ENCODE results near the gene MAP2K5.

Gene MAP2K5

DNA sequence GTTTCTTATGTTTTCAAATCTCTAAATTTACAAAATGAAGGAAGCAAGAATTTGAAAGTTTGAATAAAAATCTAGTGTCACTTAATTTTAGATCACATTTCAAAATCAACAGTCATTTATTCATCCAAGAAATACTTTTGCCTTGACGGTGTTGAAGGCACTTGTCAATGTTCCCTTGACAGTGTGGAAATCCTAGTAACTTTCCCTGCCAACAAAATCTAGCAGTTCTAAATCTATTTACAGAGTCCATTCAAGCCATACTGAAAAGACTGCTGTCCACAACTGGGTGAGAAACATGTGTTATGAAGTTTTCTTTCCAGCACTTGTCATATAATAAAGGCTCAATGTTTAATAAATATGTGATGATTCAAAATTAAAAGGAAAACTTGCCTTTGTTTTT is 8.6 kb upstream of the MAP2K5 start:
- Mint-ChIP-seq H3K4me1 (ENCODE audit: low read depth) (peaks cover 6% of the 10 kb centered on the region), H3K4me3 (no peak overlapping the region), H3K27me3 (peaks cover 2% of the 10 kb centered on the region), H3K27ac (no peak overlapping the region), H3K36me3 (ENCODE audit: low read depth) (peaks cover 5% of the 10 kb centered on the region), H3K9me3 (no peaks in the 10 kb centered on the region)
- intact Hi-C loops (cut with micrococcal nuclease) = no loop called here

DNA sequence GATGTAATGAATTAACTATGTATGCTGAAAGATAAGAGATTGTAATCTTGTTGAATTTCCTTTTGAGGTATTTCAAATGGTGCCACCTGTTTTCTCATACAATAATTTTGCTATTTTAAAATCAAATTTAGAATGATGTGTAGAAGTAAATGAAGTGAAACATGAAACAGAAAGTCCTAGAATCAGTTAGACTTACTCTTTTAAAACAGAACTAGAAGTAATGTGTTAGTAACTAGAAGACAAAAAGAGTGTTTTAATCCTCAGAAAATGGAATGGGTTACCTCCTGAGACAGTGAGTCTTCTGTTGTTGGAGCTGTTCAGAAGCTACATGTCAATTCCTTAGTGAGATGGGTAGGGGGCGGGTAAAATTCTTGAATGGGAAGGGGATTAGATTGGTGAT is 8.1 kb upstream of the MAP2K5 start:
- H3K4me1 Mint-ChIP-seq (ENCODE audit: low read depth) = peaks cover 6% of the 10 kb centered on the region
- H3K36me3 Mint-ChIP-seq (ENCODE audit: low read depth) = peaks cover 3% of the 10 kb centered on the region
- no peaks in the 10 kb centered on the region for H3K9me3 Mint-ChIP-seq
- intact Hi-C loops (cut with micrococcal nuclease) = no loop called here
- H3K27ac Mint-ChIP-seq = no peak overlapping the region
- no peak overlapping the region for H3K4me3 Mint-ChIP-seq
- H3K27me3 Mint-ChIP-seq = peaks cover 2% of the 10 kb centered on the region

DNA sequence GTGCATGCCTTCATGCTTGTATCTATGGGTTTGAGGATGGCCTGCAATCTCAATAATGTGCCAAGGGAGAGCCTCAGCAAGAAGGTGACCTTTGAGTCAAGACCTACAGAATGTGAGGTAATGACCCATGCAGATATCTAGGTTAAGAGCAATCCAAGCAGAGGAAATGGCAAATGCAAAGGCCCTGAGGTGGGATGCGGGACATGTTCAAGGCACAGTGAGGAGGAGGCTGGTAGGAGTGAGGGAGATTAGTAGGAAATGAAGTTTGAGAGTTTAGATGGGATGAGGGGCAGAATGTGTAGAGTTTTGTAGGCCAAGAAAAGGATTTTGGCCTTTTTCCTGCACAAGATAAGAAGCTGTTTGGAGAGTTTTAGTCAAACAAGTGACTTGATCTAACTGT is 4.7 kb upstream of the MAP2K5 start:
- H3K4me1 Mint-ChIP-seq (ENCODE audit: low read depth) = no peaks in the 10 kb centered on the region
- H3K4me3 Mint-ChIP-seq = no peak overlapping the region
- intact Hi-C loops (cut with micrococcal nuclease) = no loop called here
- no peaks in the 10 kb centered on the region for H3K9me3 Mint-ChIP-seq
- no peak overlapping the region for H3K27ac Mint-ChIP-seq
- H3K36me3 Mint-ChIP-seq (ENCODE audit: low read depth) = peaks cover 3% of the 10 kb centered on the region
- H3K27me3 Mint-ChIP-seq = peaks cover 2% of the 10 kb centered on the region

DNA sequence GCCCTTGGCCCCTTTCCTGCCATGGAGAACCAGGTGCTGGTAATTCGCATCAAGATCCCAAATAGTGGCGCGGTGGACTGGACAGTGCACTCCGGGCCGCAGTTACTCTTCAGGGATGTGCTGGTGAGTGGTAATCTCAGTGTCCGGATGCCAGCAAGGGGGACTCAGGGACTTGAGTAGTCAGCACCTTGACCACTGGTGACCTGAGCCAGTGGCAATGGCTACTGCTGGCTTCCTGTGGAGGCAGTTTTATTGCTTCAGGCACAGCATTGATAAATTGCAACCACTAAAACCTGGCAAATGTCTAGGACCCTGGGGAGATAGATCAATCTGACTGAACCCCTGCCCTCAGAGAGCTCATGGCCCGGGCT is 830 bp downstream of the MAP2K5 start:
- intact Hi-C loops (cut with micrococcal nuclease) = loop anchor here (2.0 to 5.0 kb wide), 3 partner anchors 23 to 86 kb away; partner anchors contain the start of gene C15orf61
- Mint-ChIP-seq H3K9me3 (no peaks in the 10 kb centered on the region), H3K27me3 (no peaks in the 10 kb centered on the region), H3K4me1 (ENCODE audit: low read depth) (peaks cover 31% of the 10 kb centered on the region), H3K27ac (peak overlapping the region; percentile 93), H3K4me3 (peak overlapping the region; percentile 93), H3K36me3 (ENCODE audit: low read depth) (peaks cover 44% of the 10 kb centered on the region)

DNA sequence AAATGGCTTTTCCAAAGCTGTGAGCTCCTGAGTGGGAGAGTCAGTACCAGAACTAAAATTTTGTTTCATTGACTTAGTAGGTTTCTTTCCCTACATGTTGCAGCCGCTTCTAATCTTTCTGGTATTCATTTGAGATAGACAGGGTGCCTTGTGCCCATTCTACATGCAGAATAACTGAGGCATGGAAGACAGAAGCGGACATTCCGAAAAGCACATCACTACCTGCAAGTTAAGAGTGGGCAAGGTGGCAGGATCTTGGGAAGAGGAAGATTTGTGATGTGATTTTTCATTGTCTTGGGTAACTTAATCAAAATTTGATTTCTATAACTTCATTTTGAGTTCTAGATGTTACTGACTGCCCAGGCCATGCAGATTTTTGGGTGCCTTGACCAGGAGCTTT is 2.0 kb downstream of the MAP2K5 start:
- no peaks in the 10 kb centered on the region for H3K27me3 Mint-ChIP-seq
- no peak overlapping the region for H3K4me3 Mint-ChIP-seq
- intact Hi-C loops (cut with micrococcal nuclease) = loop anchor here (5.0 kb wide), 2 partner anchors 37 to 87 kb away; no protein-coding TSS in a partner anchor
- H3K36me3 Mint-ChIP-seq (ENCODE audit: low read depth) = peaks cover 44% of the 10 kb centered on the region
- H3K4me1 Mint-ChIP-seq (ENCODE audit: low read depth) = peaks cover 37% of the 10 kb centered on the region
- H3K9me3 Mint-ChIP-seq = no peaks in the 10 kb centered on the region
- H3K27ac Mint-ChIP-seq = no peak overlapping the region

DNA sequence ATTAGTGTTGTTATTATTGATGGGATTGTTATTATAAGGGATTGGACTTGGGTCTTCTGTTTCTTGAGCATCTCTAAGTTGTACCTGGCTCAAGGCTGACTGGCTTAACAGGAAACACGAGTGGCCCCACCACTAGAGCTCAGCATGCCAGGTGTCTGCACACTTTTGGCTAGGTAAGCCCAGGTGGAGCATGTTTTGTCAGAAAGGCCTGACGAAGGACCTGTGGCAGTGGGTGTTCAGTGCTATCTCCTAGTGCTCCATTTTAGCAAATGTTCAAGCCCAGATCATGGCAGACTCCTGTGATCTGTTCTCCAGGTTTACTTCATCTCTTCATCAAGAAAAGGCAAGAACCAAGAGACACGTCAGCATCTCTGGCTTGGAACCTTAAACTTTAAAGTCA is 3.4 kb downstream of the MAP2K5 start:
- H3K4me1 Mint-ChIP-seq (ENCODE audit: low read depth) = peaks cover 43% of the 10 kb centered on the region
- no peaks in the 10 kb centered on the region for H3K9me3 Mint-ChIP-seq

DNA sequence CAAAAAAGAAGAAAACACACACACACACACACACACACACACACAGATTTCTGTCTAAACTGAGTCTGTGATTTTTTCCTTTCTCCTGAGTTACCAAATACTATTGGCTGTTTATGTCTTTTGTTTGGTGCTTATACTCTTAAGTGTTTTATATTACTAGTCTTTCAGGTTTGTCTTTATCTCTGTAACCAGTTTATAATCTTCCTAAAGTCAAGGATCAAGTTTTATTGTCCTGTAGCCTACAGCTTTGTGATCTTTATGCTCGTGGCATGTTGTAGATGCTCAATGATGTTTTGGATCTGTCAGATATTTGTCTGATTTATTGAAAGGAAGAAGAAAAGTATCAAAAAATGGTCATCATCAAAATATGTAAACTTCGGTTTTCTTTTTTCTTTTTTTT is 4.6 kb downstream of the MAP2K5 start:
- no peaks in the 10 kb centered on the region for H3K9me3 Mint-ChIP-seq
- no peak overlapping the region for H3K4me3 Mint-ChIP-seq
- no peaks in the 10 kb centered on the region for H3K27me3 Mint-ChIP-seq
- H3K27ac Mint-ChIP-seq = no peak overlapping the region
- peaks cover 43% of the 10 kb centered on the region for H3K4me1 Mint-ChIP-seq (ENCODE audit: low read depth)
- intact Hi-C loops (cut with micrococcal nuclease) = no loop called here
- H3K36me3 Mint-ChIP-seq (ENCODE audit: low read depth) = peaks cover 57% of the 10 kb centered on the region

More for the DNA sequence above, 3.4 kb downstream of the MAP2K5 start:
- H3K27me3 Mint-ChIP-seq = no peaks in the 10 kb centered on the region
- intact Hi-C loops (cut with micrococcal nuclease) = no loop called here
- H3K4me3 Mint-ChIP-seq = no peak overlapping the region
- no peak overlapping the region for H3K27ac Mint-ChIP-seq
- H3K36me3 Mint-ChIP-seq (ENCODE audit: low read depth) = peaks cover 51% of the 10 kb centered on the region

DNA sequence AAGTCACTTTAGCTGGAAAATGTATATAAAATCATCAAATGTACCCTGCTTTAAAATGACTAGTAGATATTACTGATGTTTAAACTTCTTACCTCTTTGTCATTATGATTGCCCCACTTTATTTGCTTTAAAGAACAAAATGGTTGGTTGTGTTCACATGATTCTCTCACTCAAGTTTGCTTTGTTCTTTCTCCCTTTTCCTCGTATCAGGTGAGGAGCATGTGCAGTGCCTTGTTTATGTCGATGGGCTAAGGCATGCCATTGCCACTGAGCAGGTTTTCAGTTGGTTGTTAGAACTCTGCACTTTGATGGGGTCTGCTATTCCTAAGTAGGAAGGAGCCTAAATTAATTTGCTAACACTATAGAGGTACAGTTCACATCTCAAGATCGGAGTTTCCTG is 5.3 kb downstream of the MAP2K5 start:
- Mint-ChIP-seq H3K4me3 (no peak overlapping the region), H3K4me1 (ENCODE audit: low read depth) (peaks cover 42% of the 10 kb centered on the region), H3K27ac (no peak overlapping the region), H3K36me3 (ENCODE audit: low read depth) (peaks cover 54% of the 10 kb centered on the region), H3K27me3 (no peaks in the 10 kb centered on the region), H3K9me3 (no peaks in the 10 kb centered on the region)
- intact Hi-C loops (cut with micrococcal nuclease) = no loop called here

DNA sequence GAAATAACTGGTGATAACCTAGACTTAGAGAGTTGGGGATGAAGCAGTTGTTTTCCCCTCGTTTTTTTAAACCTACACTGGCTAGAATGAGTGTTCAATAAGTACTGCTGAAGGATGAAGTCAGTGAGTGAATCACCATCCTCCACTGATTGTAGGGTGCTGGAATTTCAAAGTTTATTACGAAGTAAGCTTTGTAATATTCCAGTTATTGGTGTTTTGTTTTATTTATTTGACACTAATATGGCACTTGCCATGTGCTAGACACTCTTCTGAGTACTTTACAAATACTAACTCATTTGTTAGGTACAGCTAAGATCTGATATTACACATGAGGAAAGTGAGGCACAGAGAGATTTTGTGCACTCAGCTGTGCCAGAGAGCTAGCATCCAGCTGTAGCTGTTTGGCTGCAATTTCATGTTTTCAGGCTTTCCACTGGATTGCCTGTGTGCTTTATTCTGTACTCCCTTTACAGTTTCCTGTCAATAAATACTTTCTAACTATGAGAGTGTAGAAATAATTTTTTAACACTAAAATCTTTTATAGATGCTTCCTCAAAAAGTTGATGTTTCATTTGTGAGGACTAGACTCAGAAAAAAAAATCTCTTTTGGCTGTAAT is 5.8 kb downstream of the MAP2K5 start:
- H3K4me3 Mint-ChIP-seq = no peak overlapping the region

DNA sequence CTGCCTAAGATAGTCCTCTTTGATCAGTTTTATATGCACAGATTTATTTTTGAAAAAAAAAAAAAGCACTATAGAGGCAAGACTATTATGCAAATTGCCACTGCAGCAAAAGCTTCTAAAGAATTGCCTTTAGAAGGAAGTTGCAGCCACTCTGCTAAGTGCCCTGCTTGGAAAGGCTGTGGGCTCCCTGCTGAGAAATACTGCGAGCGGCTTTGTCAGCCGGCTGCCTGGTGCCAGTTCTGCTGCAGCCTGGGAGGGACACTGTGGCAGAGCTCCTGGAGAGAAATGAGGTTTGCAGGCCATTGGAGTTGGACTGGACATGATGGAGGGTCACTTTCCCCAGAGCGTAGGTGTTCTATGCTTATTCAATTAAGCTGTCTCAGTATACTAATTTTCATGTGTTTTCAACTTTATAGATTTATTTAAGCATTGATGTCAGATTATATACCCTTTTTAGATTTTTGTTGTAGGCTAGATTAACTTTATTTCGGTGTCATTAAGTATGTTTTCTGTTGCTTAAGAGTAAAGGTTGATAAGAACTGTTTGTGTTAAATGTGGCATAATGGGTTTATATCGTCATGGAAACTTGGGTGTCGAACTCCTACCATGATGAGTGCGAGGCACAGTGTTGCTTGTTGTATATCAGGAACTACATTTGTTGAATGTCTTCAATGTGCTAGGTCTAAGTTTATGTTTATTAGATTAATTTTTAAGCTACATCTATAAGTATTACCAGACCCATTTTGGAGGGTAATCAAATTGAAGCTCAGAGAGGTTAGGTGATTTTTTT is 6.6 kb downstream of the MAP2K5 start:
- no peaks in the 10 kb centered on the region for H3K27me3 Mint-ChIP-seq
- peaks cover 30% of the 10 kb centered on the region for H3K4me1 Mint-ChIP-seq (ENCODE audit: low read depth)
- H3K36me3 Mint-ChIP-seq (ENCODE audit: low read depth) = peaks cover 49% of the 10 kb centered on the region
- intact Hi-C loops (cut with micrococcal nuclease) = no loop called here
- H3K4me3 Mint-ChIP-seq = no peak overlapping the region
- H3K9me3 Mint-ChIP-seq = no peaks in the 10 kb centered on the region
- H3K27ac Mint-ChIP-seq = peak overlapping the region; percentile 66

More for the DNA sequence above, 5.8 kb downstream of the MAP2K5 start:
- Mint-ChIP-seq H3K27ac (peak overlapping the region; percentile 66), H3K4me1 (ENCODE audit: low read depth) (peaks cover 37% of the 10 kb centered on the region), H3K36me3 (ENCODE audit: low read depth) (peaks cover 49% of the 10 kb centered on the region), H3K9me3 (no peaks in the 10 kb centered on the region), H3K27me3 (no peaks in the 10 kb centered on the region)
- intact Hi-C loops (cut with micrococcal nuclease) = no loop called here

DNA sequence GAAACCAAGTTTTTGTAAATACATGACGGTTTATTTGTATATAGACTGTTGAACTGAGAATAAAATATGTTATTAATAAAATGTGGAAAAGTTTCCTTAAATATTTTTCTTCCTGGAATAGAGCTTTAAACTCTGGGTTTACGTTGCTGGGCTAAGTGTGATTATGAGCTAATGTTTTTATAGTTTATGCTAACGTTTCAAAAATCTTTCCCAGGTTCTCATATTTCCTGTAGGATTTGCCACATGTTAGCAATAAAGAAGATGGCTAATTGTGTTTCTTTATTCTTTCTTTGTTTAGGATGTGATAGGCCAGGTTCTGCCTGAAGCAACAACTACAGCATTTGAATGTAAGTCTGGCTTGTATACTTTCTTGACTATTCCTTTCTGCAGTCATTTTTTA is 7.2 kb downstream of the MAP2K5 start:
- H3K4me1 Mint-ChIP-seq (ENCODE audit: low read depth) = peaks cover 23% of the 10 kb centered on the region
- H3K27me3 Mint-ChIP-seq = no peaks in the 10 kb centered on the region
- peaks cover 47% of the 10 kb centered on the region for H3K36me3 Mint-ChIP-seq (ENCODE audit: low read depth)
- H3K4me3 Mint-ChIP-seq = no peak overlapping the region
- H3K27ac Mint-ChIP-seq = no peak overlapping the region
- intact Hi-C loops (cut with micrococcal nuclease) = no loop called here
- no peaks in the 10 kb centered on the region for H3K9me3 Mint-ChIP-seq

DNA sequence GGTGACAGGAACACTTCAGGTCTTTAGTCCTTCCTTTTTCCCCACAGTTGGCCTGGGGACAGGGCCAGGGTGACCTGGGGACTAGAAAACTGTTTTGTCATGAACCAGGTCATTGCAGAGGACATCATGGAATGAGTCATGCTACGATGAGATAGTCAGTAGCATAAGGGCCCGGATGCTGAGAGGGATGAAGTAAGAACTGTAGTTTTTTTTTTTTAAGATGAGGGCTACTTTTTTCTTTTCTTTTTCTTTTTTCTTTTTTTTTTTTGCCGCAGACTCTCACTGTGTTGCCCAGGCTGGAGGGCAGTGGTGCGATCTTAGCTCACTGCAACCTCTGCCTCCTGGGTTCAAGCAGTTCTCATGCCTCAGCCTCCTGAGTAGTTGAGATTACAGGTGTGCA is 8.0 kb downstream of the MAP2K5 start:
- intact Hi-C loops (cut with micrococcal nuclease) = no loop called here
- H3K4me1 Mint-ChIP-seq (ENCODE audit: low read depth) = peaks cover 18% of the 10 kb centered on the region
- H3K27me3 Mint-ChIP-seq = no peaks in the 10 kb centered on the region
- no peaks in the 10 kb centered on the region for H3K9me3 Mint-ChIP-seq
- no peak overlapping the region for H3K27ac Mint-ChIP-seq
- H3K4me3 Mint-ChIP-seq = no peak overlapping the region
- H3K36me3 Mint-ChIP-seq (ENCODE audit: low read depth) = peaks cover 48% of the 10 kb centered on the region

DNA sequence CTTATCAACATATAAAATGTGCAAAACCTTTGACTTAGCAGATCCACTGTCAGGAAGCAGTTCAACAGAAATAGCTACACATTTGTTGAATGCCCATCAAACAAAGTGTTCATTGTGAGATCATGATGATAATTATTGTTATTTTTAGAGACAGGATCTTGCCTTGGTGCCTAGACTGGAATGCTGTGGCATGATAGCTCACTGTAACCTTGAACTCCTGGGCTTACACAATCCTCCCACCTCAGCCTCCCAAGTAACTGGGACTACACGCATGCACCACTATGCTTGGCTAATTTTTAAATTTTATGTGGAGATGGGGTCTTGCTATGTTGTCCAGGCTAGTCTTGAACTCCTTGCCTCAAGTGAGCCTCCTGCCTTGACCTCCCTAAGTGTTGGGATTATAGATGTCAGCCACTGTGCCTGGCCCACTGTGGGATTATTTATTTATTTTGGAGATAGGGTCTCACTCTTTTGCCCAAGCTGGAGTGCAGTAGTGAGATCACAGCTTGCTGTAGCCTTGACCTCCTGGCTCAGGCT is 8.8 kb downstream of the MAP2K5 start:
- peaks cover 46% of the 10 kb centered on the region for H3K36me3 Mint-ChIP-seq (ENCODE audit: low read depth)
- H3K4me3 Mint-ChIP-seq = no peak overlapping the region
- no peaks in the 10 kb centered on the region for H3K27me3 Mint-ChIP-seq
- intact Hi-C loops (cut with micrococcal nuclease) = no loop called here
- H3K27ac Mint-ChIP-seq = no peak overlapping the region
- H3K9me3 Mint-ChIP-seq = no peaks in the 10 kb centered on the region
- peaks cover 18% of the 10 kb centered on the region for H3K4me1 Mint-ChIP-seq (ENCODE audit: low read depth)

DNA sequence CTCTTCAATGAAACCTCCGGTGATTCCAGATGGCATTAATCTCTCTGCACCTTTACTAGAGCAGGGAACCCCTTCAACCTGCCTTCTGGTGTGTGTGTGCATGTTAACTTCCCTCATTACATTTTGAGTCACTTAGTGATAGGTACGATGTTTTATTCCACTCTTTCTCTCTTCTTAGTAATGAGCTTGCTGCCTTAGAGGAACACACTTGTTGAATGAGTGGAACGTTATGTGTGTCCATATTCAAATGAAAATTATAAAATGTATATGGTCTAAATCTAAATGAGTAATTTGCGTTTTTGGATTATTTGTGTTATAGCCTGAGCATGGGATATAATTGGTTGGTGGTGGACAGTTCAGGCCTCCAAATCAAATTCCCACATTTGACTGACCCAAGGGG is 12.1 kb downstream of the MAP2K5 start:
- Mint-ChIP-seq H3K27me3 (no peaks in the 10 kb centered on the region), H3K4me1 (ENCODE audit: low read depth) (peaks cover 6% of the 10 kb centered on the region), H3K36me3 (ENCODE audit: low read depth) (peaks cover 57% of the 10 kb centered on the region), H3K9me3 (no peaks in the 10 kb centered on the region), H3K27ac (no peak overlapping the region), H3K4me3 (no peak overlapping the region)
- intact Hi-C loops (cut with micrococcal nuclease) = no loop called here

All from dendritic cell treated with granulocyte-macrophage colony-stimulating factor and Interleukin-4, amounts not matched to agents 40 ng/mL and 50 ng/mL, for 4 days (primary cell).